Loucy (cell line): Measurements from ENCODE around the gene IDUA.

Experiments used
- H2AFZ ChIP-seq: fragments of 200-600 bp; sonication (generic); 2 replicates; pipeline ENCODE4 v1.6.0; 2016; ENCODE audit warnings: antibody characterized with exemption, mild to moderate bottlenecking, low read length, moderate library complexity
- H3F3A ChIP-seq: fragments of 200-600 bp; 2 replicates; pipeline ENCODE4 v1.6.0; 2016; ENCODE audit warnings: antibody characterized with exemption, low read depth, mild to moderate bottlenecking
- H3K27me3 ChIP-seq: fragments of 200-600 bp; sonication (generic); 2 replicates; pipeline ENCODE4 v1.6.1; 2014; ENCODE audit warnings: low read length, mild to moderate bottlenecking; ENCODE audit not compliant: insufficient read depth, poor library complexity, severe bottlenecking
- H3K36me3 ChIP-seq: fragments of 200-600 bp; sonication (generic); 2 replicates; pipeline ENCODE4 v1.6.1; 2016; ENCODE audit warnings: low read length; ENCODE audit not compliant: insufficient read depth
- H3K4me1 ChIP-seq: fragments of 200-600 bp; sonication (generic); 2 replicates; pipeline ENCODE4 v1.5.1; 2014; ENCODE audit warnings: low read length, mild to moderate bottlenecking; ENCODE audit not compliant: insufficient read depth, poor library complexity, severe bottlenecking
- H3K4me2 ChIP-seq: fragments of 200-600 bp; sonication (generic); 2 replicates; pipeline ENCODE4 v1.6.0; 2014; ENCODE audit warnings: antibody characterized with exemption, low read length, low read depth, mild to moderate bottlenecking; ENCODE audit not compliant: poor library complexity, severe bottlenecking
- H3K4me3 ChIP-seq: fragments of 200-600 bp; sonication (generic); 2 replicates; pipeline ENCODE4 v1.5.1; 2014; ENCODE audit warnings: low read length, mild to moderate bottlenecking, mixed read lengths; ENCODE audit not compliant: poor library complexity, severe bottlenecking
- H3K79me2 ChIP-seq: fragments of 200-600 bp; sonication (generic); 2 replicates; pipeline ENCODE4 v1.6.1; 2014; ENCODE audit warnings: low read length; ENCODE audit not compliant: insufficient read depth
- H3K9ac ChIP-seq: fragments of 200-600 bp; sonication (generic); 2 replicates; pipeline ENCODE4 v1.6.0; 2014; ENCODE audit warnings: mild to moderate bottlenecking, low read depth, low read length, moderate library complexity; ENCODE audit not compliant: poor library complexity, severe bottlenecking
- H3K9me2 ChIP-seq: fragments of 200-600 bp; sonication (generic); replicated peaks from 2 replicates; pipeline ENCODE4 v1.6.1; 2016; ENCODE audit warnings: low read depth, low read length, mixed read lengths
- H3K9me3 ChIP-seq: fragments of 200-600 bp; sonication (generic); 2 replicates; pipeline ENCODE4 v1.6.1; 2014; ENCODE audit warnings: mild to moderate bottlenecking, antibody characterized with exemption, low read length, low read depth; ENCODE audit not compliant: insufficient read depth
- H4K20me1 ChIP-seq: fragments of 200-600 bp; sonication (generic); 2 replicates; pipeline ENCODE4 v1.6.0; 2014; ENCODE audit warnings: antibody characterized with exemption, low read length, mild to moderate bottlenecking; ENCODE audit not compliant: insufficient read depth, poor library complexity, severe bottlenecking
- EZH2phosphoT487 ChIP-seq: fragments of 200-600 bp; IDR thresholded peaks from 2 replicates; pipeline ENCODE4 v1.6.1; 2018; ENCODE audit warnings: antibody characterized with exemption, mild to moderate bottlenecking, moderate library complexity, borderline replicate concordance
- TF ChIP-seq, protein P1 (sequence below): fragments of 200-600 bp; sonication (generic); conservative IDR thresholded peaks from 2 replicates; pipeline ENCODE4 v1.5.1; 2014; ENCODE audit warnings: mild to moderate bottlenecking, antibody characterized with exemption, low read length

IDUA gene

DNA sequence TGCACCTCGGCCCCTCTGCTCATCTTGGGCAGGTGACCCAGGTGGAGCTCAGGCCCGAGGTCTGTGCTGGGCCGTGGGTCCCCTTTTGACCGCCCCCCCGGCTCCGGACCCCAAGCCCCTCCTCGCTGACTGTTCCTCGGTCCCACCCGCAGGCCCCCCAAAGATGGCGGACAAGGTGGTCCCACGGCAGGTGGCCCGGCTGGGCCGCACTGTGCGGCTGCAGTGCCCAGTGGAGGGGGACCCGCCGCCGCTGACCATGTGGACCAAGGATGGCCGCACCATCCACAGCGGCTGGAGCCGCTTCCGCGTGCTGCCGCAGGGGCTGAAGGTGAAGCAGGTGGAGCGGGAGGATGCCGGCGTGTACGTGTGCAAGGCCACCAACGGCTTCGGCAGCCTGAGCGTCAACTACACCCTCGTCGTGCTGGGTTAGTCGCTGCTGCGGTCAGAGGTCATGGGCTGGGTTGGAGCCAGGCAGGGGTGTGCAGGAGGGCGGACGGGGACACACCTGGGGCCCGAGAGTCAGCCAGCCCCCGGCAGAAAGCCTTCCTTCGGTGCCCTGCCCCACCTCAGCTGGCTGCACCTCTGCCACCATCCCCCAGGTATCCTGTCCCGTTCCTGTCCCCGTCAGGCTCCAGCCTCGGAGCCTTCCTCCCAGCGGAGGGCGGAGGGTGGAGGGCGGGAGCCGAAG lies 35.4 kb downstream of the IDUA start:
- H3K27me3 ChIP-seq, result no peaks in the 10 kb centered on the region
- no peak overlapping the region for H3K4me3 ChIP-seq
- no peak overlapping the region for H3K9ac ChIP-seq
- no peaks in the 10 kb centered on the region for H3K4me1 ChIP-seq
- no peaks in the 10 kb centered on the region for H3K9me3 ChIP-seq
- peaks cover 17% of the 10 kb centered on the region; the same call in 1 of the 2 replicates for H3K36me3 ChIP-seq
- TF ChIP-seq, protein P1, sequence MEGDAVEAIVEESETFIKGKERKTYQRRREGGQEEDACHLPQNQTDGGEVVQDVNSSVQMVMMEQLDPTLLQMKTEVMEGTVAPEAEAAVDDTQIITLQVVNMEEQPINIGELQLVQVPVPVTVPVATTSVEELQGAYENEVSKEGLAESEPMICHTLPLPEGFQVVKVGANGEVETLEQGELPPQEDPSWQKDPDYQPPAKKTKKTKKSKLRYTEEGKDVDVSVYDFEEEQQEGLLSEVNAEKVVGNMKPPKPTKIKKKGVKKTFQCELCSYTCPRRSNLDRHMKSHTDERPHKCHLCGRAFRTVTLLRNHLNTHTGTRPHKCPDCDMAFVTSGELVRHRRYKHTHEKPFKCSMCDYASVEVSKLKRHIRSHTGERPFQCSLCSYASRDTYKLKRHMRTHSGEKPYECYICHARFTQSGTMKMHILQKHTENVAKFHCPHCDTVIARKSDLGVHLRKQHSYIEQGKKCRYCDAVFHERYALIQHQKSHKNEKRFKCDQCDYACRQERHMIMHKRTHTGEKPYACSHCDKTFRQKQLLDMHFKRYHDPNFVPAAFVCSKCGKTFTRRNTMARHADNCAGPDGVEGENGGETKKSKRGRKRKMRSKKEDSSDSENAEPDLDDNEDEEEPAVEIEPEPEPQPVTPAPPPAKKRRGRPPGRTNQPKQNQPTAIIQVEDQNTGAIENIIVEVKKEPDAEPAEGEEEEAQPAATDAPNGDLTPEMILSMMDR, result no peak
- no peaks in the 10 kb centered on the region for H3K79me2 ChIP-seq
- no peaks in the 10 kb centered on the region for H3F3A ChIP-seq
- no peak overlapping the region for H3K4me2 ChIP-seq
- H2AFZ ChIP-seq, result no peak overlapping the region
- no peaks in the 10 kb centered on the region for H3K9me2 ChIP-seq
- peaks cover 8% of the 10 kb centered on the region for H4K20me1 ChIP-seq

DNA sequence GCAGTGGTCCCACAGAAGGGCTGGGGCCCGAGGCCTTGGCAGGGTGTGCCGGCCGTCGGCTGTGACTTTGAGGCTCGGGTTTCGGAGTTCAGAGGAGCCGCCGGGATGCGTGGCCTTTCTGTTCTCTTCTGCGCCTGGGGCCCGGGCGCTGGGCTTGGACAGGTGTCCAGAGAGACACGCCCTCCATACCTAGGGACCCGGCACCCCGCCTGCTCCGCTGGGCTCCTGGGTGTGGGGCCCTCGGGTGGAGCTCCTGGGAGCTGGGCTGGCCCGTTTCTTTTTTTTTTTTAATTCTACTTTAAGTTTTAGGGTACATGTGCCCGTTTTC lies 35.9 kb downstream of the IDUA start:
- peaks cover 7% of the 10 kb centered on the region for H4K20me1 ChIP-seq
- no peak overlapping the region for H3K4me2 ChIP-seq
- no peaks in the 10 kb centered on the region for H3K27me3 ChIP-seq
- no peaks in the 10 kb centered on the region for H3K9me3 ChIP-seq
- H3K36me3 ChIP-seq, result peaks cover 17% of the 10 kb centered on the region; the same call in 1 of the 2 replicates
- no peaks in the 10 kb centered on the region for H3K79me2 ChIP-seq
- TF ChIP-seq EZH2phosphoT487, result no peak
- TF ChIP-seq, protein P1, result no peak
- no peaks in the 10 kb centered on the region for H3K4me1 ChIP-seq
- H3K9ac ChIP-seq, result no peak overlapping the region
- no peak overlapping the region for H3K4me3 ChIP-seq
- H3K9me2 ChIP-seq, result no peaks in the 10 kb centered on the region
- no peak overlapping the region for H2AFZ ChIP-seq
- no peaks in the 10 kb centered on the region for H3F3A ChIP-seq

DNA sequence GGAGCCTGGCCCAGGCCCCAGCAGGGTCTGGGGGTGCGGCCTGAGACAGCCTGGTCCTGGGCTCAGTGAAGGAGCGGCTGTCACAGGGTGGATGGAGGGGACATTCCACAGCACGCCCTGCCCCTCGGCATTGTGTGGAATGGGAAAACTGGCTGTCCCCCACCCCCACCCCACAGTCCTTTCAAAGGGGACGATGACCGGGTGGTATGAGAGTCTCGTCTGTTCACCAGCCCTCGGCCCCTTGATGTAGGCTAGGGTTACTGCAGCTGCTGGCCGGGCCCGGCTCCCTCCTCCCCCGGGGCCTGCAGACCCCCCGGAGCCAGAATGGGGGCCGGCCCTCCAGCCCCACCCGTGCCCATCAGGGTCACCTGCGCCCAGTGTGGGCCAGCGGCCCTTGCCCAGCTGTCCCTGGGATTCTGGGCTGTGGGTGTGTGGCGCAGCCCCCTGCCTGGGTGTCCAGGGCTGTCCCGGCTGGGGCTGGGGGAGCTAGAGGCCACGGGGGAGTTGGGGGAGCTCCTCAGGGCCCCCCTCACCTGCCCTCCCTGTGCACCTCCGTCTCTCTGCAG lies 36.3 kb downstream of the IDUA start:
- H4K20me1 ChIP-seq, result peaks cover 6% of the 10 kb centered on the region
- no peaks in the 10 kb centered on the region for H3K9me2 ChIP-seq
- H3K4me3 ChIP-seq, result no peak overlapping the region
- H3F3A ChIP-seq, result no peaks in the 10 kb centered on the region
- H3K4me1 ChIP-seq, result no peaks in the 10 kb centered on the region
- H3K36me3 ChIP-seq, result peaks cover 17% of the 10 kb centered on the region; the same call in 1 of the 2 replicates
- H3K9ac ChIP-seq, result no peak overlapping the region
- TF ChIP-seq EZH2phosphoT487, result no peak
- TF ChIP-seq, protein P1, result no peak
- no peaks in the 10 kb centered on the region for H3K27me3 ChIP-seq
- H3K4me2 ChIP-seq, result no peak overlapping the region
- no peaks in the 10 kb centered on the region for H3K79me2 ChIP-seq
- H2AFZ ChIP-seq, result no peak overlapping the region
- H3K9me3 ChIP-seq, result no peaks in the 10 kb centered on the region
